Measurements from ENCODE around the gene ATP8A1.

GRCh38 chr4:42605264-42605663 lies 51.6 kb downstream of the ATP8A1 start:
- no peak for TF ChIP-seq POLR2A (IDR thresholded peaks at IDR 0.05)
- TF ChIP-seq CTCF (IDR thresholded peaks at IDR 0.05): no peak

All from right lobe of liver (tissue), 4 donors.